ENCODE measurements around the gene BCAT1. TPM values are rescaled to one million over a fixed set of nuclear protein-coding genes. Genes with fewer than 3 reads are reported as not detected.

Gene BCAT1
- total RNA-seq, 2 experiments from 2014 or later: 53.3 to 55.6 TPM

DNA sequence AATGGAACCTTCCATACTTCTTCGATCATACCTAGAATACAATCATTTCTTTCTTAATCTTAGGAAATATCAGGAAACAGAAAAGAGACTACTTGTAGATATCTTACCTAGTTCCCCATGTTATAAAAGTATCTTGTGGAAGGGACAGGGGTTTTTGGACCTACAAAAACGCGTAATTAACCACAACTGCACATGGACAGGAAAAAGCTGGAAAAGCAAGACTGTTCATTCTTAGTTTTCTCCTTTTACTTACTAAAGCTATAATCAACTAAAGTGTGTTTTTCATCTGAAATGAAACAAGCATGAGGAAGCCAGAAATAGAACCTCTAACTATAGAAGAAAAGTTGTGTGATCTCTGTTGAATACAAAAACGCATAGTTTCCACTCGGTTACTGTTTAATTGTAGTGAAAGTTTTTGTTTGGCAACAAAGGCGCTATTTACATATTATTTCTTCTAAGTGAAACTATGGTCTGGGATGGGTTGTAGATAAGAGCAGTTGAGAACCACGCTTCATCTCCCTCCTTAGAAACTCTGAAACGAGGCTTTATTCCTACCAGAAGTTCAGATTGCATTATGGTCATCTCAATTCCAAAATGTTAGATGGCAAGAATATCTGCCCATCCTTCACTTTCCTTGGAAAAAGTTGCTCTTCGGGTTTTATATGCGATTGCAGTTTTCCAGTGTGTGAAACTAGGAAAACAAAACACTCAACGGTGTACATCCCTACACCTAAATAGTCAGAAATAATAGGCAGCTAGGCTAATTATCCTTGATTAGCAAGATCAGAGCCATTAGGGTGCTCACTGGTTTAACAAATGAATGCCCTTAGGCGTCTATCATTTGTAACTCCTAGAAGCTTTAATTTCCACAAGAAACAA, 1.1 kb downstream of the BCAT1 start:
- ATAC-seq (peak; percentile 30), DNase-seq (no peak)
- POLR2A ChIA-PET: interaction anchor here (0.6 to 3.2 kb wide), 8 partner anchors 13 to 109 kb away, joined by 3 to 12 read pairs (median 4); no protein-coding TSS in a partner anchor
- H3K36me3 Mint-ChIP-seq (ENCODE audit: low read depth): peaks cover 27% of the 10 kb centered on the region
- peak overlapping the region; percentile 75 for H3K4me3 Mint-ChIP-seq
- CTCF ChIA-PET: interaction anchor here (1.4 to 2.2 kb wide), 3 partner anchors 13 to 109 kb away, joined by 3 to 6 read pairs (median 4); no protein-coding TSS in a partner anchor
- no peaks in the 10 kb centered on the region for H3K9me3 Mint-ChIP-seq
- H3K27me3 Mint-ChIP-seq: peaks cover 26% of the 10 kb centered on the region
- no peak for TF ChIP-seq CTCF (IDR thresholded peaks at IDR 0.05)
- peaks cover 44% of the 10 kb centered on the region for H3K4me1 Mint-ChIP-seq (ENCODE audit: low read depth)
- H3K27ac Mint-ChIP-seq: peak overlapping the region; percentile 84
- intact Hi-C loops (cut with micrococcal nuclease): loop anchor here (5.0 kb wide), 2 partner anchors 45 to 110 kb away; no protein-coding TSS in a partner anchor

GRCh38 chr12:24945845-24946244, 3.1 kb downstream of the BCAT1 start:
- H3K27me3 Mint-ChIP-seq: peaks cover 32% of the 10 kb centered on the region
- DNase-seq: no peak

GRCh38 chr12:24945039-24945438, 3.9 kb downstream of the BCAT1 start:
- Mint-ChIP-seq H3K27ac (no peak overlapping the region), H3K27me3 (peaks cover 31% of the 10 kb centered on the region), H3K4me3 (no peak overlapping the region), H3K9me3 (no peaks in the 10 kb centered on the region), H3K4me1 (ENCODE audit: low read depth) (peaks cover 32% of the 10 kb centered on the region), H3K36me3 (ENCODE audit: low read depth) (peaks cover 32% of the 10 kb centered on the region)
- ChIA-PET CTCF (interaction anchor here (1.2 kb wide), 1 partner anchor 41 kb away, joined by 4 read pairs; no protein-coding TSS in a partner anchor), POLR2A (interaction anchor here (0.6 kb wide), 1 partner anchor 108 kb away, joined by 4 read pairs; no protein-coding TSS in a partner anchor)
- no peak for ATAC-seq
- DNase-seq: no peak
- intact Hi-C loops (cut with micrococcal nuclease): loop anchor here (5.0 kb wide), 2 partner anchors 43 to 108 kb away; no protein-coding TSS in a partner anchor
- no peak for TF ChIP-seq CTCF (IDR thresholded peaks at IDR 0.05)

More at GRCh38 chr12:24945845-24946244, 3.1 kb downstream of the BCAT1 start:
- no peak for TF ChIP-seq CTCF (IDR thresholded peaks at IDR 0.05)
- CTCF ChIA-PET: interaction anchor here (2.2 kb wide), 1 partner anchor 15 kb away, joined by 6 read pairs; no protein-coding TSS in a partner anchor
- Mint-ChIP-seq H3K4me3 (no peak overlapping the region), H3K9me3 (no peaks in the 10 kb centered on the region), H3K27ac (no peak overlapping the region), H3K4me1 (ENCODE audit: low read depth) (peaks cover 40% of the 10 kb centered on the region), H3K36me3 (ENCODE audit: low read depth) (peaks cover 32% of the 10 kb centered on the region)
- intact Hi-C loops (cut with micrococcal nuclease): loop anchor here (5.0 kb wide), 2 partner anchors 44 to 109 kb away; no protein-coding TSS in a partner anchor
- ATAC-seq: no peak
- POLR2A ChIA-PET: no interaction called here

- peaks cover 32% of the 10 kb centered on the region for H3K36me3 Mint-ChIP-seq (ENCODE audit: low read depth)
- ATAC-seq: no peak
- intact Hi-C loops (cut with micrococcal nuclease): no loop called here
- TF ChIP-seq CTCF (IDR thresholded peaks at IDR 0.05): no peak
- DNase-seq: no peak
- peaks cover 30% of the 10 kb centered on the region for H3K4me1 Mint-ChIP-seq (ENCODE audit: low read depth)
- H3K27ac Mint-ChIP-seq: no peak overlapping the region
- H3K4me3 Mint-ChIP-seq: no peak overlapping the region
- no peaks in the 10 kb centered on the region for H3K9me3 Mint-ChIP-seq
- POLR2A ChIA-PET: no interaction called here
- peaks cover 30% of the 10 kb centered on the region for H3K27me3 Mint-ChIP-seq
- CTCF ChIA-PET: interaction anchor here (1.2 kb wide), 1 partner anchor 41 kb away, joined by 4 read pairs; no protein-coding TSS in a partner anchor
Observed at GRCh38 chr12:24944601-24944975, 4.3 kb downstream of the BCAT1 start.
